ENCODE data around the gene ANKRD18A.

- TF ChIP-seq CTCF (IDR thresholded peaks at IDR 0.05): no peak
- no peak for TF ChIP-seq POLR2AphosphoS5 (IDR thresholded peaks at IDR 0.05)
- TF ChIP-seq POLR2A (IDR thresholded peaks at IDR 0.05): no peak
- no peak for TF ChIP-seq EP300 (IDR thresholded peaks at IDR 0.05)
Measured at GRCh38 chr9:38652486-38652885, 32.1 kb upstream of the ANKRD18A start.
